Measurements from ENCODE around the gene TESK1. TPM values are rescaled to one million over a fixed set of nuclear protein-coding genes. Genes with fewer than 3 reads are reported as not detected.

TESK1 gene
- polyA plus RNA-seq, 1 experiment = 32.6 TPM

DNA sequence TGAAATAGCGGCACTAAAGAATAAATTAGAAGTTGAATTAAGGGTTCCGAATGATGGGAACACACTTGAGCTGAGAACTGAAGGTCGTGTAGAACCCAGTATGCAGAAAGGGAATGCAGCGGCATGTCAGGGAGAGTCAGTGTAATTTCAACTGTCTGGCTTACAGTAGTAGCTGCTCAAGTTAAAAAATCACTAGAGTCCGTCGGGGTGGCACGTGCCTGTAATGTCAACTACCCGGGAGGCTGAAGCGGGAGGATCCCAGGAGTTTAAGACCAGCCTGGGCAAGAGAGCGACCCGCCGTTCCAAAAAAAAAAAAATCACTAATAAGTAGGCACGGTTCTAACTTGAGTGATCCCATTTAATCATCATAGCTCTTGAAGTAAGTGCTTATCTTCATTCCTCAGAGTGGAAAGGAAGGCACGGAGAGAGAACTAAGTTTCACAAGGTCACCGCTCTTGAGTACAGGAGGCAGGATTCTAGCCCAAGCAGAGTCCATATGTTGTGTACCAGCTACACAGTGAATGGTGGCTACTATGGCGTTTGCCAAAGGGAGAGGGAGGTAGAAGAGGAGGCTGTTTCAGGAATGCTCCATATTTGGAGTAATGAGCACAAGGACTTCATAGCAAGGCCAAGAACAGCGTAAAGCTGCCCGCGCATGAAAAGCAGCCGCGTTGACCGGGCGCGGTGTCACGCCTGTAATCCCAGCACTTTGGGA is 51.9 kb downstream of the TESK1 start:
- H3K36me3 ChIP-seq (ENCODE audit: control insufficient read depth, insufficient read depth, low read length) = peaks cover 3% of the 10 kb centered on the region
- POLR2A ChIA-PET = interaction anchor here (1.0 to 1.8 kb wide), 2 partner anchors 34 to 71 kb away, joined by 7 to 8 read pairs; partner anchors contain the start of gene TPM2
- no peaks in the 10 kb centered on the region for H3K27me3 ChIP-seq (ENCODE audit: control insufficient read depth, insufficient read depth, low read length)
- peak overlapping the region; percentile 30 for H3K4me3 ChIP-seq (ENCODE audit: low read depth, low read length)
- CTCF ChIA-PET = interaction anchor here (0.6 to 6.5 kb wide), 11 partner anchors 10 to 298 kb away, joined by 3 to 74 read pairs (median 5); partner anchors contain the start of genes CREB3 and TLN1
- TF ChIP-seq, protein P1, sequence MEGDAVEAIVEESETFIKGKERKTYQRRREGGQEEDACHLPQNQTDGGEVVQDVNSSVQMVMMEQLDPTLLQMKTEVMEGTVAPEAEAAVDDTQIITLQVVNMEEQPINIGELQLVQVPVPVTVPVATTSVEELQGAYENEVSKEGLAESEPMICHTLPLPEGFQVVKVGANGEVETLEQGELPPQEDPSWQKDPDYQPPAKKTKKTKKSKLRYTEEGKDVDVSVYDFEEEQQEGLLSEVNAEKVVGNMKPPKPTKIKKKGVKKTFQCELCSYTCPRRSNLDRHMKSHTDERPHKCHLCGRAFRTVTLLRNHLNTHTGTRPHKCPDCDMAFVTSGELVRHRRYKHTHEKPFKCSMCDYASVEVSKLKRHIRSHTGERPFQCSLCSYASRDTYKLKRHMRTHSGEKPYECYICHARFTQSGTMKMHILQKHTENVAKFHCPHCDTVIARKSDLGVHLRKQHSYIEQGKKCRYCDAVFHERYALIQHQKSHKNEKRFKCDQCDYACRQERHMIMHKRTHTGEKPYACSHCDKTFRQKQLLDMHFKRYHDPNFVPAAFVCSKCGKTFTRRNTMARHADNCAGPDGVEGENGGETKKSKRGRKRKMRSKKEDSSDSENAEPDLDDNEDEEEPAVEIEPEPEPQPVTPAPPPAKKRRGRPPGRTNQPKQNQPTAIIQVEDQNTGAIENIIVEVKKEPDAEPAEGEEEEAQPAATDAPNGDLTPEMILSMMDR (IDR thresholded peaks at IDR 0.05; ENCODE audit: insufficient read depth, low read depth, low read length) = no peak
- no peak for DNase-seq (ENCODE audit: low read depth)

DNA sequence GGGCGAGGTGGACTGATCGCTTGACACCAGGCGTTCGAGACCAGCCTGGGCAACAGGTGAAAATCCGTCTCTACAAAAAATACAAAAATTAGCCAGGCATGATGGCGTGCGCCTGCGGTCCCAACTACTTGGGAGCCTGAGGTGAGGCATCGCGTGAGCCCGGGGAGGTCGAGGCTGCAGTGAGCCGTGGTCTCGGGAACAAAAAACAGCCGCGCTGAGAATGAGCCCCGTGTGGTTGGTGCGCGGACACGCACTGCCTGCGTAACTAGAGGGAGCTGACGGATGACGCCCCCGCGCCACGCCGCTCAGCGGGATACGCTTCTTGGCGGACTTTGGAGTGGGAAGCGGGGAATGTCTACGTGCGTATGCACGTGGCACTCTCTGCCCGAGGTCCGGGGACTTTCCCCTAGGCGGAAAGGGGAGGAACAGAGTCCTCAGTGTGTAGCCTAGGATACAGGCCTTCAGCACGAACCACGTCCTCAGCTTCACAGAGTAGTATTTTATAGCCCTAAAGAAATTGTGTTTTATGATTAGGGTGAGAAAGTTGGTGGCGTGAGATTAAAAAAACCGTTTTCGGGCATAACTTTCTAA is 52.6 kb downstream of the TESK1 start, which contains the start of gene RMRP:
RMRP (minus strand) TSS at position 474 of the 591 bp plus-strand sequence.
- TF ChIP-seq, protein P1 (IDR thresholded peaks at IDR 0.05; ENCODE audit: insufficient read depth, low read depth, low read length) = peak; percentile 36; the same call in 1 of the 2 replicates
- ChIA-PET POLR2A (interaction anchor here (0.7 to 1.8 kb wide), 3 partner anchors 33 to 71 kb away, joined by 3 to 8 read pairs (median 7); partner anchors contain the start of gene TPM2), CTCF (interaction anchor here (0.6 to 6.5 kb wide), 19 partner anchors 11 to 169 kb away, joined by 3 to 74 read pairs (median 4); partner anchors contain the start of genes CREB3, TESK1 and TLN1)
- Histone ChIP-seq H3K36me3 (ENCODE audit: control insufficient read depth, insufficient read depth, low read length) (peaks cover 3% of the 10 kb centered on the region), H3K4me3 (ENCODE audit: low read depth, low read length) (peak within 1 kb of the TSS; percentile 69), H3K27me3 (ENCODE audit: control insufficient read depth, insufficient read depth, low read length) (no peaks in the 10 kb centered on the region)
- DNase-seq (ENCODE audit: low read depth) = peak; percentile 98

DNA sequence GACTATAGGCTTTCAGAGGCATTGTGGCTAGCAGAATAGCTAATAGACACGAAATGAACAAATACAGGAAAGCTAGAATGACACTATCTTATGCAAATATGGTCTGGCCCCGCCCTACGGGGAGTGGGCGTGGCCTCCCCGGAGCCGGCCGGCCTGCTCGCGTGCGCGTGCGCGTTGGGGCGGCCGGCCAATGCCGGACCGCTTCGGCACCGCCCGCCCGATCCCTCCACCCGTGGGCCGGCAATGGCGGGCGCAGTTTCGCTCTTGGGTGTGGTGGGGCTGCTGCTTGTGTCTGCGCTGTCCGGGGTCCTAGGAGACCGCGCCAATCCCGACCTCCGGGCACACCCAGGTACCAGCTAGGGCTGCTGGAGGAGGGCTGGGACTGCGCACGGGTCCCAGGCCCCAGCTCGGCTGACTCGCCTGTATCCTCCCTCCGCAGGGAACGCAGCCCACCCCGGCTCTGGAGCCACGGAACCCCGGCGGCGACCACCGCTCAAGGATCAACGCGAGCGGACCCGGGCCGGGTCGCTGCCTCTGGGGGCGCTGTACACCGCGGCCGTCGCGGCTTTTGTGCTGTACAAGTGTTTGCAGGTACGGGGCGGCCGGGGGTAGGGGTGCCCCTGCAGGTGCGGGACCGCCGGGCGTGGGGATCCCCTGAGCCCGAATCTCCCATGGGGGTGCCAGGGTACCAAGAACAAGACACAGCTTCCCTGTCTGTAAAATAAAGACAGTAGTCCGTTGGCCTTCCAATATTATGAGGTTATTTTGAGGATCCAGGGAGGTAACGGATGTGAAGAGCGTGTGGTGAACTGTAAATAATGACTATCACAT is 53.3 kb downstream of the TESK1 start, which contains the start of gene CCDC107:
CCDC107 (plus strand) TSS at position 156 of the 831 bp plus-strand sequence; CDS start at position 244, 88 bp downstream.
- POLR2A ChIA-PET = interaction anchor here (0.6 to 1.8 kb wide), 4 partner anchors 32 to 582 kb away, joined by 3 to 8 read pairs (median 5); partner anchors contain the start of gene TPM2
- TF ChIP-seq, protein P1 (IDR thresholded peaks at IDR 0.05; ENCODE audit: insufficient read depth, low read depth, low read length) = peak; percentile 69
- no peak for DNase-seq (ENCODE audit: low read depth)
- no peaks in the 10 kb centered on the region for H3K27me3 ChIP-seq (ENCODE audit: control insufficient read depth, insufficient read depth, low read length)
- CTCF ChIA-PET = interaction anchor here (0.6 to 6.5 kb wide), 19 partner anchors 11 to 168 kb away, joined by 3 to 74 read pairs (median 4); partner anchors contain the start of genes CREB3, TESK1 and TLN1
- H3K4me3 ChIP-seq (ENCODE audit: low read depth, low read length) = peak within 1 kb of the TSS; percentile 69
- H3K36me3 ChIP-seq (ENCODE audit: control insufficient read depth, insufficient read depth, low read length) = peaks cover 3% of the 10 kb centered on the region

DNA sequence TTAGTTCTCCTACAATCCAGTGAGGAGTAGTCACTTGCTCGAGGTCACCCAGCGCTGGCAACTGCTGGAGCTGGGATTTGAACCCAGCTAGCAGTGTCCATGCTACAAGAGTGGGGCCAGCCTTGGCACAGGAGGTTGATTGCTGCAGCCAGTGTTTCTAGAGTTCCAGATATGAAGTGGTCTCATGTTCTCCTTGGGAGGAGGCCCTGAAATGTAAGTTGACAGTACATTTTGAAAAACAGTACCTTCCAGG is 53.8 kb downstream of the TESK1 start:
- ChIA-PET CTCF (interaction anchor here (0.6 to 6.5 kb wide), 12 partner anchors 10 to 168 kb away, joined by 3 to 74 read pairs (median 7); partner anchors contain the start of genes CREB3, TESK1 and TLN1), POLR2A (interaction anchor here (0.5 to 0.6 kb wide), 3 partner anchors 19 to 583 kb away, joined by 3 to 4 read pairs (median 3); no protein-coding TSS in a partner anchor)
- peak overlapping the region; percentile 69 for H3K4me3 ChIP-seq (ENCODE audit: low read depth, low read length)
- TF ChIP-seq, protein P1 (IDR thresholded peaks at IDR 0.05; ENCODE audit: insufficient read depth, low read depth, low read length) = no peak
- peaks cover 3% of the 10 kb centered on the region for H3K36me3 ChIP-seq (ENCODE audit: control insufficient read depth, insufficient read depth, low read length)
- H3K27me3 ChIP-seq (ENCODE audit: control insufficient read depth, insufficient read depth, low read length) = no peaks in the 10 kb centered on the region
- DNase-seq (ENCODE audit: low read depth) = no peak

Measured in BJ (cell line).